ENCODE data around the gene NARF.

- TF ChIP-seq, protein P1, sequence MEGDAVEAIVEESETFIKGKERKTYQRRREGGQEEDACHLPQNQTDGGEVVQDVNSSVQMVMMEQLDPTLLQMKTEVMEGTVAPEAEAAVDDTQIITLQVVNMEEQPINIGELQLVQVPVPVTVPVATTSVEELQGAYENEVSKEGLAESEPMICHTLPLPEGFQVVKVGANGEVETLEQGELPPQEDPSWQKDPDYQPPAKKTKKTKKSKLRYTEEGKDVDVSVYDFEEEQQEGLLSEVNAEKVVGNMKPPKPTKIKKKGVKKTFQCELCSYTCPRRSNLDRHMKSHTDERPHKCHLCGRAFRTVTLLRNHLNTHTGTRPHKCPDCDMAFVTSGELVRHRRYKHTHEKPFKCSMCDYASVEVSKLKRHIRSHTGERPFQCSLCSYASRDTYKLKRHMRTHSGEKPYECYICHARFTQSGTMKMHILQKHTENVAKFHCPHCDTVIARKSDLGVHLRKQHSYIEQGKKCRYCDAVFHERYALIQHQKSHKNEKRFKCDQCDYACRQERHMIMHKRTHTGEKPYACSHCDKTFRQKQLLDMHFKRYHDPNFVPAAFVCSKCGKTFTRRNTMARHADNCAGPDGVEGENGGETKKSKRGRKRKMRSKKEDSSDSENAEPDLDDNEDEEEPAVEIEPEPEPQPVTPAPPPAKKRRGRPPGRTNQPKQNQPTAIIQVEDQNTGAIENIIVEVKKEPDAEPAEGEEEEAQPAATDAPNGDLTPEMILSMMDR (IDR thresholded peaks at IDR 0.05; ENCODE audit: low read depth, low read length, poor library complexity, severe bottlenecking): no peak
- no peak for TF ChIP-seq EZH2phosphoT487 (IDR thresholded peaks at IDR 0.05; ENCODE audit: borderline replicate concordance, low read length)
Observed at GRCh38 chr17:82432017-82432416, 26.5 kb upstream of the NARF start.

All from DOHH2 (cell line).